Fibroblast of lung (primary cell): ENCODE results near the gene DNPH1.

ENCODE experiments used
- EZH2 ChIP-seq: IDR thresholded peaks from 2 replicates; pipeline ENCODE4 v1.5.1; 2012; ENCODE audit warnings: low read length, control low read depth, mild to moderate bottlenecking; ENCODE audit errors: missing control alignments
- TF ChIP-seq, protein P1 (sequence below), 2 donors: IDR thresholded peaks in 1 of 2; conservative IDR thresholded peaks in 1 of 2; 1 replicate in 1 of 2; 2 replicates in 1 of 2; pipeline ENCODE4 v1.5.1; 2011 to 2012; ENCODE audit warnings: low read length in 2 of 2, control low read depth in 1 of 2, inconsistent platforms in 1 of 2, low read depth in 1 of 2, mild to moderate bottlenecking in 1 of 2

DNA sequence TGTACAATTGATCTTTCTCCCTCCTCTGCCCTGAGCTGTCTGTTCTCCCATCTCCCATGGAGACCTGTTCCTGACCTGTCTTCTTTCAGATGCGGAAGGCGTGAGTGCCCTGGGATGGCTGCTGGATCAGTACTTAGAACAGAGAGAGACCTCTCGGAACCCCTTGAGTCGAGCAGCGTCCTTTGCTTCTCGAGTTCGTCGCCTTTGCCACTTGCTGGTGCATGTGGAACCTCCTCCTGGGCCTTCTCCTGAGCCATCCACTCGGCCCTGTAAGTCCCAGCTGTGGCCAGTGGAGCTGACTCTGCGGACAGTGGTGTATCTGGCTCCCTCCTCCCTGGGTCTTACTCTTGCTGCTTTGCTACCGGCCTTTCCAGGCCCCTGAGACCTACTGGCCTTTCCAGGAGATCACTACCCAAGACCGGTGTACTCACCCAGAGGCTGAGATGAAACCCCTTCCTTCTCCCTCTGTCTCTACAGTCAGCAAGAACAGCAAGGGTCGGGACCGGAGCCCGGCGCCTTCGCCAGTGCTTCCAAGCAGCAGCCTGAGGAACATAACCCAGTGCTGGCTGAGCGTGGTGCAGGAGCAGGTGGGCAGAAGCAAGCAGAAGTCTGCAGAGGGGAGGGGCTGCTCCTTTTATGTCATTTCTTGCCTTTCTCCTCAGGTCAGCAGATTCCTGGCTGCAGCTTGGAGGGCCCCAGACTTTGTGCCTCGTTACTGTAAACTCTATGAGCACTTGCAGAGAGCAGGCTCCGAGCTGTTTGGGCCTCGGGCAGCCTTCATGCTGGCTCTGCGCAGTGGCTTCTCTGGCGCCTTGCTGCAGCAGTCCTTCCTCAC is 24.8 kb downstream of the DNPH1 start:
- TF ChIP-seq, protein P1, sequence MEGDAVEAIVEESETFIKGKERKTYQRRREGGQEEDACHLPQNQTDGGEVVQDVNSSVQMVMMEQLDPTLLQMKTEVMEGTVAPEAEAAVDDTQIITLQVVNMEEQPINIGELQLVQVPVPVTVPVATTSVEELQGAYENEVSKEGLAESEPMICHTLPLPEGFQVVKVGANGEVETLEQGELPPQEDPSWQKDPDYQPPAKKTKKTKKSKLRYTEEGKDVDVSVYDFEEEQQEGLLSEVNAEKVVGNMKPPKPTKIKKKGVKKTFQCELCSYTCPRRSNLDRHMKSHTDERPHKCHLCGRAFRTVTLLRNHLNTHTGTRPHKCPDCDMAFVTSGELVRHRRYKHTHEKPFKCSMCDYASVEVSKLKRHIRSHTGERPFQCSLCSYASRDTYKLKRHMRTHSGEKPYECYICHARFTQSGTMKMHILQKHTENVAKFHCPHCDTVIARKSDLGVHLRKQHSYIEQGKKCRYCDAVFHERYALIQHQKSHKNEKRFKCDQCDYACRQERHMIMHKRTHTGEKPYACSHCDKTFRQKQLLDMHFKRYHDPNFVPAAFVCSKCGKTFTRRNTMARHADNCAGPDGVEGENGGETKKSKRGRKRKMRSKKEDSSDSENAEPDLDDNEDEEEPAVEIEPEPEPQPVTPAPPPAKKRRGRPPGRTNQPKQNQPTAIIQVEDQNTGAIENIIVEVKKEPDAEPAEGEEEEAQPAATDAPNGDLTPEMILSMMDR (conservative IDR thresholded peaks at IDR 0.05 in 1 of 2, IDR thresholded peaks at IDR 0.05 in 1 of 2; ENCODE audit: low read depth in 1 of 2, low read length in 2 of 2), result no peak
- TF ChIP-seq EZH2, result no peak
